ENCODE results near the gene PCBP1. TPM values are rescaled to one million over a fixed set of nuclear protein-coding genes. Genes with fewer than 3 reads are reported as not detected.

The PCBP1 gene
- total and polyA plus RNA-seq, 2 donors from 2014 or later, result 224 to 298 TPM

DNA sequence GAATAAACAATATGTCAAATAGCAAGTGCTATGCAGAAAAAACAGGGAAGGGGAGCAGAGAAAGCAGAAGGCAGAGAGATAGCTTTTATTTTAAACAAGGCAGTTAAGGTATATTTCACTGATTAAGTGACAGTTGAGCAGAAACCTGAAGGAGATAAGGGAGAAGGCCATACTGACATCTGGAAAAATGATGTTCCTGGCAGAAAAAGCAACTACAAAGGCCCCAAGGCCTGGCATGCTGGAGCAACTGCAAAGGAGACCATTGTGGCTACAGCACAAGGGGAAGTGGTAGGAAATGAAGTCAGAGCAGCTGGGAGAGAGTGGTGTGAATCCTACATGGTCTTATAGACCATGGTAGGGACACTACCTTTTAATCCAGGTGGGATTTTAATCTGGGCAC, 8.9 kb upstream of the PCBP1 start:
- no peak overlapping the region for H3K27ac ChIP-seq (ENCODE audit: low read depth in 2 of 2, low read length in 2 of 2)
- intact Hi-C loops (cut with DNase I), result no loop called here
- H3K4me1 ChIP-seq (ENCODE audit: control insufficient read depth in 2 of 3, insufficient read depth in 2 of 3, low read depth in 1 of 3, low read length in 3 of 3), result peaks cover 0 to 9% (median 0%) of the 10 kb centered on the region in 3 donors
- FAIRE-seq, result no peak
- H3K36me3 ChIP-seq (ENCODE audit: control insufficient read depth in 2 of 3, insufficient read depth in 3 of 3, low read length in 3 of 3), result peaks cover 8 to 40% (median 9%) of the 10 kb centered on the region in 3 donors
- no peaks in the 10 kb centered on the region for H3K9me3 ChIP-seq (ENCODE audit: control insufficient read depth in 2 of 3, insufficient read depth in 1 of 3, low read length in 3 of 3)
- TF ChIP-seq, protein P1, sequence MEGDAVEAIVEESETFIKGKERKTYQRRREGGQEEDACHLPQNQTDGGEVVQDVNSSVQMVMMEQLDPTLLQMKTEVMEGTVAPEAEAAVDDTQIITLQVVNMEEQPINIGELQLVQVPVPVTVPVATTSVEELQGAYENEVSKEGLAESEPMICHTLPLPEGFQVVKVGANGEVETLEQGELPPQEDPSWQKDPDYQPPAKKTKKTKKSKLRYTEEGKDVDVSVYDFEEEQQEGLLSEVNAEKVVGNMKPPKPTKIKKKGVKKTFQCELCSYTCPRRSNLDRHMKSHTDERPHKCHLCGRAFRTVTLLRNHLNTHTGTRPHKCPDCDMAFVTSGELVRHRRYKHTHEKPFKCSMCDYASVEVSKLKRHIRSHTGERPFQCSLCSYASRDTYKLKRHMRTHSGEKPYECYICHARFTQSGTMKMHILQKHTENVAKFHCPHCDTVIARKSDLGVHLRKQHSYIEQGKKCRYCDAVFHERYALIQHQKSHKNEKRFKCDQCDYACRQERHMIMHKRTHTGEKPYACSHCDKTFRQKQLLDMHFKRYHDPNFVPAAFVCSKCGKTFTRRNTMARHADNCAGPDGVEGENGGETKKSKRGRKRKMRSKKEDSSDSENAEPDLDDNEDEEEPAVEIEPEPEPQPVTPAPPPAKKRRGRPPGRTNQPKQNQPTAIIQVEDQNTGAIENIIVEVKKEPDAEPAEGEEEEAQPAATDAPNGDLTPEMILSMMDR (IDR thresholded peaks at IDR 0.05; ENCODE audit: borderline replicate concordance, extremely low read depth, insufficient read depth), result no peak
- no peak overlapping the region for H3K4me3 ChIP-seq (ENCODE audit: low read length in 3 of 3)
- DNase-seq, result no peak
- H3K27me3 ChIP-seq (ENCODE audit: control insufficient read depth, insufficient read depth, low read length), result no peaks in the 10 kb centered on the region
- no peak overlapping the region for H3K9ac ChIP-seq (ENCODE audit: low read length in 3 of 3)

DNA sequence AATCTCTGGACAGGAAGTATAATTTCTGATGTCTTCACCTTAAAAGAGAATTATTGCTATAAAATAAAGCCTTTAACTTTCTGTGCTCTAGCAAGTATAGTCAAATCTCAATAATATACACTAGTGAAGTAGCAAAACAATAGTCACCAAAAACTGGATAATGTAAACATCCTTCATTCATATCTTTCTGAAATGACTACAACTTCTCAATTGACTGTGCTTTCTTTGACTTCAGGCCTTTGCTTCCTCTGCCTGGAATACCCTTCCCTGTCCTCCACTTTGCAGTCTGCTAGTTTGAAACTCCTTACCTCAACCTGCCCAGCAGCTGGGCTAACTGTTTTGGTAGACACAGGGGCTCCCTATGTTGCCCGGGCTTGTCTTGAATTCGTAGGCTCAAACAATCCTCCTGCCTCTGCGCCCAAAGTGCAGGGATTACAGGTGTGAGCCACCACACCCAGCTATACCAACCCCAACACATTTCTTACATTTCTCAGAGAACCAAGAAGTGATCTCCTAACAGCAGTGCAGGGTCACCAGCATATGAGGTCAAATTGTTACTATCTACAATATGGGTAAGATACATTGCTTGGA, 6.6 kb upstream of the PCBP1 start:
- H3K9ac ChIP-seq (ENCODE audit: low read length in 3 of 3), result peak overlapping the region in 1 of 3 donors; percentile 5
- peaks cover 6 to 31% (median 11%) of the 10 kb centered on the region in 3 donors for H3K4me1 ChIP-seq (ENCODE audit: control insufficient read depth in 2 of 3, insufficient read depth in 2 of 3, low read depth in 1 of 3, low read length in 3 of 3)

DNA sequence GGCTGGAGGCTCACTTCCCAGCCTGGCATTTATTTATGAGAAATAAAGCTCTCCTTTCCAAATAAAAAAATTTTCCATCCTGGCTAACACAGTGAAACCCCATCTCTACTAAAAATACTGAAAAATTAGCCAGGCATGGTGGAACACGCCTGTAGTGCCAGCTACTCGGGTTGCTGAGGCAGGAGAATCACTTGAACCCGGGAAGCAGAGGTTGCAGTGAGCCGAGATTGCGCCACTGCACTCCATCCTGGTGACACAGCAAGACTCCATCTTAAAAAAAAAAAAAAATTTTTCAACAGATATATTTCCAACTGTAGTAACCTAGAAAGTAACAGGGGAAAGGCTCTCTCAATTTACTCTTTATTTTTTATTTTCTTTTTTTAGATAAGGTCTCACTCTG, 6.1 kb upstream of the PCBP1 start:
- Histone ChIP-seq H3K9me3 (ENCODE audit: control insufficient read depth in 2 of 3, insufficient read depth in 1 of 3, low read length in 3 of 3) (no peaks in the 10 kb centered on the region), H3K4me1 (ENCODE audit: control insufficient read depth in 2 of 3, insufficient read depth in 2 of 3, low read depth in 1 of 3, low read length in 3 of 3) (peaks cover 6 to 36% (median 14%) of the 10 kb centered on the region in 3 donors), H3K27me3 (ENCODE audit: control insufficient read depth, insufficient read depth, low read length) (no peaks in the 10 kb centered on the region), H3K9ac (ENCODE audit: low read length in 3 of 3) (peak overlapping the region in 1 of 3 donors; percentile 5), H3K27ac (ENCODE audit: low read depth in 2 of 2, low read length in 2 of 2) (no peak overlapping the region), H3K36me3 (ENCODE audit: control insufficient read depth in 2 of 3, insufficient read depth in 3 of 3, low read length in 3 of 3) (peaks cover 8 to 38% (median 11%) of the 10 kb centered on the region in 3 donors), H3K4me3 (ENCODE audit: low read length in 3 of 3) (no peak overlapping the region)
- FAIRE-seq (no peak), DNase-seq (no peak)
- intact Hi-C loops (cut with DNase I), result no loop called here
- TF ChIP-seq, protein P1 (IDR thresholded peaks at IDR 0.05; ENCODE audit: borderline replicate concordance, extremely low read depth, insufficient read depth), result no peak

More for the DNA sequence above, 6.6 kb upstream of the PCBP1 start:
- H3K27ac ChIP-seq (ENCODE audit: low read depth in 2 of 2, low read length in 2 of 2), result no peak overlapping the region
- intact Hi-C loops (cut with DNase I), result no loop called here
- H3K4me3 ChIP-seq (ENCODE audit: low read length in 3 of 3), result no peak overlapping the region
- FAIRE-seq (no peak), DNase-seq (no peak)
- TF ChIP-seq, protein P1 (IDR thresholded peaks at IDR 0.05; ENCODE audit: borderline replicate concordance, extremely low read depth, insufficient read depth), result no peak
- H3K9me3 ChIP-seq (ENCODE audit: control insufficient read depth in 2 of 3, insufficient read depth in 1 of 3, low read length in 3 of 3), result no peaks in the 10 kb centered on the region
- H3K27me3 ChIP-seq (ENCODE audit: control insufficient read depth, insufficient read depth, low read length), result no peaks in the 10 kb centered on the region
- peaks cover 8 to 41% (median 11%) of the 10 kb centered on the region in 3 donors for H3K36me3 ChIP-seq (ENCODE audit: control insufficient read depth in 2 of 3, insufficient read depth in 3 of 3, low read length in 3 of 3)
